ENCODE measurements around the gene MCM9.

MCM9 gene

GRCh38 chr6:118892355-118892991 is 42.5 kb downstream of the MCM9 start:
- peak overlapping the region; percentile 89 for H3K9ac ChIP-seq (ENCODE audit: low read length)

GRCh38 chr6:118890997-118891790 is 43.8 kb downstream of the MCM9 start:
- H3K79me2 ChIP-seq (ENCODE audit: insufficient read depth, low read length), result peaks cover 69% of the 10 kb centered on the region
- no peaks in the 10 kb centered on the region for H3K9me2 ChIP-seq (ENCODE audit: low read depth, low read length)
- H3K9ac ChIP-seq (ENCODE audit: low read length), result peak overlapping the region; percentile 89
- peak overlapping the region; percentile 85 for H3K4me3 ChIP-seq (ENCODE audit: low read depth, low read length, poor library complexity, severe bottlenecking)
- no peaks in the 10 kb centered on the region for H3F3A ChIP-seq (ENCODE audit: insufficient read depth, low read length)
- no peaks in the 10 kb centered on the region; the same call in none of the 2 replicates for H3K36me3 ChIP-seq (ENCODE audit: insufficient read depth, low read length)
- H4K20me1 ChIP-seq (ENCODE audit: insufficient read depth, low read length), result no peaks in the 10 kb centered on the region
- peak overlapping the region; percentile 91 for H3K4me2 ChIP-seq (ENCODE audit: low read length)
- peaks cover 60% of the 10 kb centered on the region for H3K4me1 ChIP-seq (ENCODE audit: insufficient read depth, low read length, severe bottlenecking)
- TF ChIP-seq, protein P1, sequence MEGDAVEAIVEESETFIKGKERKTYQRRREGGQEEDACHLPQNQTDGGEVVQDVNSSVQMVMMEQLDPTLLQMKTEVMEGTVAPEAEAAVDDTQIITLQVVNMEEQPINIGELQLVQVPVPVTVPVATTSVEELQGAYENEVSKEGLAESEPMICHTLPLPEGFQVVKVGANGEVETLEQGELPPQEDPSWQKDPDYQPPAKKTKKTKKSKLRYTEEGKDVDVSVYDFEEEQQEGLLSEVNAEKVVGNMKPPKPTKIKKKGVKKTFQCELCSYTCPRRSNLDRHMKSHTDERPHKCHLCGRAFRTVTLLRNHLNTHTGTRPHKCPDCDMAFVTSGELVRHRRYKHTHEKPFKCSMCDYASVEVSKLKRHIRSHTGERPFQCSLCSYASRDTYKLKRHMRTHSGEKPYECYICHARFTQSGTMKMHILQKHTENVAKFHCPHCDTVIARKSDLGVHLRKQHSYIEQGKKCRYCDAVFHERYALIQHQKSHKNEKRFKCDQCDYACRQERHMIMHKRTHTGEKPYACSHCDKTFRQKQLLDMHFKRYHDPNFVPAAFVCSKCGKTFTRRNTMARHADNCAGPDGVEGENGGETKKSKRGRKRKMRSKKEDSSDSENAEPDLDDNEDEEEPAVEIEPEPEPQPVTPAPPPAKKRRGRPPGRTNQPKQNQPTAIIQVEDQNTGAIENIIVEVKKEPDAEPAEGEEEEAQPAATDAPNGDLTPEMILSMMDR (IDR thresholded peaks at IDR 0.05; ENCODE audit: low read length), result no peak
- TF ChIP-seq EZH2 (IDR thresholded peaks at IDR 0.05; ENCODE audit: borderline replicate concordance, low read length), result no peak
- H3K27me3 ChIP-seq (ENCODE audit: insufficient read depth, low read length), result no peaks in the 10 kb centered on the region
- no peaks in the 10 kb centered on the region for H3K9me3 ChIP-seq (ENCODE audit: low read length)
- H3K27ac ChIP-seq (ENCODE audit: low read depth, low read length, poor library complexity, severe bottlenecking), result peak overlapping the region; percentile 97
- H2AFZ ChIP-seq (ENCODE audit: low read length), result no peak overlapping the region

More at GRCh38 chr6:118892355-118892991, 42.5 kb downstream of the MCM9 start:
- Histone ChIP-seq H2AFZ (ENCODE audit: low read length) (no peak overlapping the region), H3K27ac (ENCODE audit: low read depth, low read length, poor library complexity, severe bottlenecking) (peak overlapping the region; percentile 97), H4K20me1 (ENCODE audit: insufficient read depth, low read length) (no peaks in the 10 kb centered on the region), H3K79me2 (ENCODE audit: insufficient read depth, low read length) (peaks cover 71% of the 10 kb centered on the region), H3K4me1 (ENCODE audit: insufficient read depth, low read length, severe bottlenecking) (peaks cover 58% of the 10 kb centered on the region), H3K9me3 (ENCODE audit: low read length) (no peaks in the 10 kb centered on the region), H3K4me2 (ENCODE audit: low read length) (peak overlapping the region; percentile 91), H3K36me3 (ENCODE audit: insufficient read depth, low read length) (peaks cover 1% of the 10 kb centered on the region), H3K4me3 (ENCODE audit: low read depth, low read length, poor library complexity, severe bottlenecking) (peak overlapping the region; percentile 85), H3K27me3 (ENCODE audit: insufficient read depth, low read length) (no peaks in the 10 kb centered on the region), H3F3A (ENCODE audit: insufficient read depth, low read length) (no peaks in the 10 kb centered on the region), H3K9me2 (ENCODE audit: low read depth, low read length) (no peaks in the 10 kb centered on the region)
- no peak for TF ChIP-seq EZH2 (IDR thresholded peaks at IDR 0.05; ENCODE audit: borderline replicate concordance, low read length)
- TF ChIP-seq, protein P1 (IDR thresholded peaks at IDR 0.05; ENCODE audit: low read length), result no peak

DNA sequence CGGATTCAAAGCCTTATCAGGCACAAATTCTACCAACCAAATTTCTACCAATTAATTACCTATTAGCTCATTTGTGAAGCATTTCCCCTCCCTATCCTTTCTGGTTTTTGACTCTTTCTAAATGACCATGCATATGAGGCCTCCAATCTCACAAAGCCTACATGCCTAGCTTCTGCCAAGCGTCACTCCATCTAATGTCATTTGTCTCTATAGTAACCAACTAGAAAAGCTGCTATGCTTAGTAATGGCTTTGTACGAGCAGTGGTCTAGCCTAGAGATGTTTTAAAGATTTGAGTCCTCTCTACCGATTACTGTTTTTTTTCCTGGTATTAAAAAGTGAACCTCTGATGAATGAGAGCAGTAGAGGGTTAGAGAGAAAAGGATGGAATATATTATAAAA is 45.8 kb downstream of the MCM9 start:
- Histone ChIP-seq H3K4me2 (ENCODE audit: low read length) (no peak overlapping the region), H3K9me3 (ENCODE audit: low read length) (no peaks in the 10 kb centered on the region), H3K27me3 (ENCODE audit: insufficient read depth, low read length) (no peaks in the 10 kb centered on the region), H4K20me1 (ENCODE audit: insufficient read depth, low read length) (no peaks in the 10 kb centered on the region), H3K36me3 (ENCODE audit: insufficient read depth, low read length) (no peaks in the 10 kb centered on the region; the same call in none of the 2 replicates), H3F3A (ENCODE audit: insufficient read depth, low read length) (no peaks in the 10 kb centered on the region), H3K4me3 (ENCODE audit: low read depth, low read length, poor library complexity, severe bottlenecking) (no peak overlapping the region), H3K9me2 (ENCODE audit: low read depth, low read length) (no peaks in the 10 kb centered on the region), H3K79me2 (ENCODE audit: insufficient read depth, low read length) (peaks cover 76% of the 10 kb centered on the region), H3K27ac (ENCODE audit: low read depth, low read length, poor library complexity, severe bottlenecking) (peak overlapping the region; percentile 2), H3K9ac (ENCODE audit: low read length) (no peak overlapping the region), H3K4me1 (ENCODE audit: insufficient read depth, low read length, severe bottlenecking) (peaks cover 67% of the 10 kb centered on the region), H2AFZ (ENCODE audit: low read length) (no peak overlapping the region)
- no peak for TF ChIP-seq EZH2 (IDR thresholded peaks at IDR 0.05; ENCODE audit: borderline replicate concordance, low read length)
- TF ChIP-seq, protein P1 (IDR thresholded peaks at IDR 0.05; ENCODE audit: low read length), result no peak
